SK-N-SH treated with all-trans-retinoic acid at 6 μM for 48 hours (cell line): ENCODE measurements around the gene FAM222B.

Source experiments
- ATAC-seq: fragments of 200-7000 bp; cut with Tn5 transposase; 3 replicates; pipeline ENCODE4 v1.9.1; 2020; ENCODE audit warnings: mild to moderate bottlenecking, moderate library complexity
- ARNTL ChIP-seq: fragments of 450-650 bp; formaldehyde crosslinking; IDR thresholded peaks from 2 replicates; pipeline ENCODE4 v1.5.0; 2020; ENCODE audit warnings: low read depth, mild to moderate bottlenecking, moderate library complexity, borderline replicate concordance
- BACH2 ChIP-seq: fragments of 250-450 bp; sonication (Bioruptor Pico); IDR thresholded peaks from 2 replicates; pipeline ENCODE4 v1.9.0; 2021; ENCODE audit warnings: mild to moderate bottlenecking, borderline replicate concordance
- CSDC2 ChIP-seq: fragments of 250-450 bp; sonication (Bioruptor Pico); IDR thresholded peaks from 2 replicates; pipeline ENCODE4 v1.5.0; 2020; ENCODE audit warnings: mild to moderate bottlenecking, moderate library complexity
- ESRRG ChIP-seq: fragments of 250-450 bp; sonication (Bioruptor Pico); IDR thresholded peaks from 2 replicates; pipeline ENCODE4 v1.6.1; 2021; ENCODE audit warnings: mild to moderate bottlenecking
- GLIS3 ChIP-seq: fragments of 250-450 bp; sonication (Bioruptor Pico); IDR thresholded peaks from 2 replicates; pipeline ENCODE4 v1.5.0; 2020; ENCODE audit warnings: mild to moderate bottlenecking, moderate library complexity
- ISL1 ChIP-seq: fragments of 250-450 bp; sonication (Bioruptor Pico); IDR thresholded peaks from 2 replicates; pipeline ENCODE4 v2.1.2; 2022; ENCODE audit warnings: mild to moderate bottlenecking, moderate library complexity
- RARB ChIP-seq: fragments of 250-450 bp; sonication (Bioruptor Pico); IDR thresholded peaks from 2 replicates; pipeline ENCODE4 v1.8.0; 2021; ENCODE audit warnings: mild to moderate bottlenecking, moderate library complexity
- SNAI2 ChIP-seq: fragments of 250-450 bp; sonication (Bioruptor Pico); IDR thresholded peaks from 2 replicates; pipeline ENCODE4 v1.5.0; 2020; ENCODE audit warnings: mild to moderate bottlenecking, moderate library complexity
- TCF4 ChIP-seq: fragments of 250-450 bp; sonication (Bioruptor Pico); IDR thresholded peaks from 2 replicates; pipeline ENCODE4 v1.8.0; 2021; ENCODE audit warnings: mild to moderate bottlenecking, moderate library complexity, borderline replicate concordance
- ZC3H10 ChIP-seq: fragments of 250-450 bp; sonication (Bioruptor Pico); IDR thresholded peaks from 2 replicates; pipeline ENCODE4 v1.5.1; 2021; ENCODE audit warnings: mild to moderate bottlenecking, moderate library complexity
- ZFP3 ChIP-seq: fragments of 250-450 bp; sonication (Bioruptor Pico); IDR thresholded peaks from 2 replicates; pipeline ENCODE4 v1.5.0; 2020; ENCODE audit warnings: mild to moderate bottlenecking, moderate library complexity
- ZNF565 ChIP-seq: fragments of 450-650 bp; formaldehyde crosslinking; conservative IDR thresholded peaks from 2 replicates; pipeline ENCODE4 v1.5.0; 2020; ENCODE audit warnings: low read depth, mild to moderate bottlenecking, moderate library complexity
- ZNF70 ChIP-seq: fragments of 450-650 bp; formaldehyde crosslinking; IDR thresholded peaks from 2 replicates; pipeline ENCODE4 v1.5.0; 2020; ENCODE audit warnings: mild to moderate bottlenecking, moderate library complexity
- TF ChIP-seq, protein P1 (sequence below): fragments of 250-450 bp; sonication (Bioruptor Pico); IDR thresholded peaks from 2 replicates; pipeline ENCODE4 v1.8.0; 2021; ENCODE audit warnings: low read depth, mild to moderate bottlenecking, moderate library complexity, borderline replicate concordance
- TF ChIP-seq, protein P2 (sequence below): fragments of 250-450 bp; sonication (Bioruptor Pico); IDR thresholded peaks from 2 replicates; pipeline ENCODE4 v1.5.1; 2021; ENCODE audit warnings: mild to moderate bottlenecking, moderate library complexity
- TF ChIP-seq, protein P3 (sequence below): fragments of 250-450 bp; sonication (Bioruptor Pico); IDR thresholded peaks from 2 replicates; pipeline ENCODE4 v1.8.0; 2020; ENCODE audit warnings: mild to moderate bottlenecking, moderate library complexity, borderline replicate concordance
- TF ChIP-seq, protein P4 (sequence below): fragments of 250-450 bp; sonication (Bioruptor Pico); IDR thresholded peaks from 2 replicates; pipeline ENCODE4 v1.5.0; 2020; ENCODE audit warnings: mild to moderate bottlenecking, moderate library complexity

The FAM222B gene

DNA sequence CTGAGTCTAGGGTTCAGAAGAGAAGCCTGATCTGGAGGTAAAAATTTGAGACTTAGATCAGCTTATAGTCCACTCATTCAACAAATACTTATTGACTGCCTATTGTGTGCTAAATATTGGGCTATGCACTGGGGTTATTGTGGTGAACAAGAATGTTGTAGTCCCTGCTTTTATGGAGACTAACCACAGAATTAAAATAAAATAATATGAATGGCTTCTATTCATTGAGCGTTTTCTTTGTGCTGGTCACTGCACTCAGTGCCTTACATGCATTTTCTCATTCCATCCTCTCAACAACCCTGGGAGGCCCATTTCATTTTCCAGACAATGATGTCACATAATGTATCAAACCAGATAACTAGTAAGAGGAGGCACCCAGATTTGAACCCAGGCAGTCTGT, 109.2 kb downstream of the FAM222B start:
- TF ChIP-seq, protein P1, sequence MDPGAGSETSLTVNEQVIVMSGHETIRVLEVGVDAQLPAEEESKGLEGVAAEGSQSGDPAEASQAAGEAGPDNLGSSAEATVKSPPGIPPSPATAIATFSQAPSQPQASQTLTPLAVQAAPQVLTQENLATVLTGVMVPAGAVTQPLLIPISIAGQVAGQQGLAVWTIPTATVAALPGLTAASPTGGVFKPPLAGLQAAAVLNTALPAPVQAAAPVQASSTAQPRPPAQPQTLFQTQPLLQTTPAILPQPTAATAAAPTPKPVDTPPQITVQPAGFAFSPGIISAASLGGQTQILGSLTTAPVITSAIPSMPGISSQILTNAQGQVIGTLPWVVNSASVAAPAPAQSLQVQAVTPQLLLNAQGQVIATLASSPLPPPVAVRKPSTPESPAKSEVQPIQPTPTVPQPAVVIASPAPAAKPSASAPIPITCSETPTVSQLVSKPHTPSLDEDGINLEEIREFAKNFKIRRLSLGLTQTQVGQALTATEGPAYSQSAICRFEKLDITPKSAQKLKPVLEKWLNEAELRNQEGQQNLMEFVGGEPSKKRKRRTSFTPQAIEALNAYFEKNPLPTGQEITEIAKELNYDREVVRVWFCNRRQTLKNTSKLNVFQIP = no peak
- TF ChIP-seq ZNF70 (CRISPR knock-in tag) = no peak
- TF ChIP-seq ZFP3 = no peak
- TF ChIP-seq, protein P2, sequence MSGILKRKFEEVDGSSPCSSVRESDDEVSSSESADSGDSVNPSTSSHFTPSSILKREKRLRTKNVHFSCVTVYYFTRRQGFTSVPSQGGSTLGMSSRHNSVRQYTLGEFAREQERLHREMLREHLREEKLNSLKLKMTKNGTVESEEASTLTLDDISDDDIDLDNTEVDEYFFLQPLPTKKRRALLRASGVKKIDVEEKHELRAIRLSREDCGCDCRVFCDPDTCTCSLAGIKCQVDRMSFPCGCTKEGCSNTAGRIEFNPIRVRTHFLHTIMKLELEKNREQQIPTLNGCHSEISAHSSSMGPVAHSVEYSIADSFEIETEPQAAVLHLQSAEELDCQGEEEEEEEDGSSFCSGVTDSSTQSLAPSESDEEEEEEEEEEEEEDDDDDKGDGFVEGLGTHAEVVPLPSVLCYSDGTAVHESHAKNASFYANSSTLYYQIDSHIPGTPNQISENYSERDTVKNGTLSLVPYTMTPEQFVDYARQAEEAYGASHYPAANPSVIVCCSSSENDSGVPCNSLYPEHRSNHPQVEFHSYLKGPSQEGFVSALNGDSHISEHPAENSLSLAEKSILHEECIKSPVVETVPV = no peak
- TF ChIP-seq SNAI2 = no peak
- TF ChIP-seq, protein P3, sequence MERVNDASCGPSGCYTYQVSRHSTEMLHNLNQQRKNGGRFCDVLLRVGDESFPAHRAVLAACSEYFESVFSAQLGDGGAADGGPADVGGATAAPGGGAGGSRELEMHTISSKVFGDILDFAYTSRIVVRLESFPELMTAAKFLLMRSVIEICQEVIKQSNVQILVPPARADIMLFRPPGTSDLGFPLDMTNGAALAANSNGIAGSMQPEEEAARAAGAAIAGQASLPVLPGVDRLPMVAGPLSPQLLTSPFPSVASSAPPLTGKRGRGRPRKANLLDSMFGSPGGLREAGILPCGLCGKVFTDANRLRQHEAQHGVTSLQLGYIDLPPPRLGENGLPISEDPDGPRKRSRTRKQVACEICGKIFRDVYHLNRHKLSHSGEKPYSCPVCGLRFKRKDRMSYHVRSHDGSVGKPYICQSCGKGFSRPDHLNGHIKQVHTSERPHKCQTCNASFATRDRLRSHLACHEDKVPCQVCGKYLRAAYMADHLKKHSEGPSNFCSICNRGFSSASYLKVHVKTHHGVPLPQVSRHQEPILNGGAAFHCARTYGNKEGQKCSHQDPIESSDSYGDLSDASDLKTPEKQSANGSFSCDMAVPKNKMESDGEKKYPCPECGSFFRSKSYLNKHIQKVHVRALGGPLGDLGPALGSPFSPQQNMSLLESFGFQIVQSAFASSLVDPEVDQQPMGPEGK (CRISPR knock-in tag) = no peak
- TF ChIP-seq, all 23 proteins: peak for 0
- ATAC-seq = no peak

DNA sequence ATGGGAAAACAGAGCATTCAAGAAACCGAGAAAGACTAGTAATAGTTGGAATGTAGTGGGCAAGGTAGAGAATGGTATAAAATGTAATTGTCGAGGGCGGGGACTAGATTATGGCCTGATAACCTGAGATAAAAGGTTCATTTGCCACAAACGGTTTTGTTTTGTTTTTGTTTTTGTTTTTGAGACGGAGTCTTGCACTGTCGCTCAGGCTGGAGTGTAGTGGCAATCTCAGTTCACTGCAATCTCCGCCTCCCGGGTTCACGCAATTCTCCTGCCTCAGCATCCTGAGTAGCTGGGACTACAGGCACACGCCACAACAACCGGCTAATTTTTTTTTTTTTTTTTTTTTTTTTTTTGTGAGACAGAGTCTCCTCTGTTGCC, 112.7 kb downstream of the FAM222B start:
- TF ChIP-seq CSDC2 (CRISPR knock-in tag) = no peak
- TF ChIP-seq TCF4 (CRISPR knock-in tag) = no peak
- TF ChIP-seq ESRRG (CRISPR knock-in tag) = no peak
- no peak for TF ChIP-seq ARNTL
- no peak for TF ChIP-seq ZNF70 (CRISPR knock-in tag)
- no peak for ATAC-seq

DNA sequence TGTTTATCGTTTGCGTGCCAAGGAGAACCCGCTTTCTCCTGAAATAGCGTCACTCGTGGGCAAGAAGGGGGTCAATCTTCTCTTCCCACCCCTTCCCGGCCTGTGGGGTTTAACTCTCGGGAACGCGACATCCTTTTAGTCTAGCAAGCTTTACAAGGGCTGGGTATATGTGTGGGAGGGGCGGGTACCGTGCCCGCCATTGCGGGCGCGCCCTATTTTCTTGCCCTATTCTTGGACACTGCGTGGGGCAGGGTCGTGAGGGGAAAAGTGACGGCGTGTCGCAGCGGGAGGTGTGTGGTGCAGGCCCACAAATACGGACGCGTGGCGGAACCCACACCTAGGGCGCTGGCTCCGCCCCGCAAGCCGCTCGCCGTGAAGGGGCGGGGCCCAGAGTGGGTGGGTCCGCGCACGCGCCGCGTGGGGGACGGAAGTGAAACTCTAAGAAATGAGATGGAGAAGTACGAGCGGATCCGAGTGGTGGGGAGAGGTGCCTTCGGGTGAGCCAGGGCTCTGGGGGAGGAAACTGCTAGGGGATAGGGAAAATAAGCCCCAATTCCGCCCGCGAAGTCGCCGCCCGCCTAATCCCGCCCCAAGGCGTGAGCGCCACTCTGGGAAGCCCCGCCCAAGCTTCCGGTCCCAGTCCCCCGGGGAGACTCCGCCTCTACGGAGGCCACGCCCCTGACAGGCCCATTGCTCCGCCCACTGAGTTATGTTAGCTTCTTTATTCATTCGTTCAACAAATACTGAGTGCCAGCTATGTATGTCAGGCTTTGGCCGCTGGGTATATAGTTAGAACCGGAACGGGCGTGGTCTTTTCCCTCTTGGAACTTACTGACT, 114.0 kb downstream of the FAM222B start, which contains the start of gene NEK8:
TSS of gene NEK8 (plus strand) at position 425 of the 837 bp plus-strand sequence. CDS start at position 451, 26 bp downstream.
- TF ChIP-seq ISL1 (CRISPR knock-in tag) (no peak), BACH2 (no peak), TCF4 (CRISPR knock-in tag) (no peak), RARB (CRISPR knock-in tag) (no peak), ZC3H10 (CRISPR knock-in tag) (no peak)
- ATAC-seq = peak; percentile 43

DNA sequence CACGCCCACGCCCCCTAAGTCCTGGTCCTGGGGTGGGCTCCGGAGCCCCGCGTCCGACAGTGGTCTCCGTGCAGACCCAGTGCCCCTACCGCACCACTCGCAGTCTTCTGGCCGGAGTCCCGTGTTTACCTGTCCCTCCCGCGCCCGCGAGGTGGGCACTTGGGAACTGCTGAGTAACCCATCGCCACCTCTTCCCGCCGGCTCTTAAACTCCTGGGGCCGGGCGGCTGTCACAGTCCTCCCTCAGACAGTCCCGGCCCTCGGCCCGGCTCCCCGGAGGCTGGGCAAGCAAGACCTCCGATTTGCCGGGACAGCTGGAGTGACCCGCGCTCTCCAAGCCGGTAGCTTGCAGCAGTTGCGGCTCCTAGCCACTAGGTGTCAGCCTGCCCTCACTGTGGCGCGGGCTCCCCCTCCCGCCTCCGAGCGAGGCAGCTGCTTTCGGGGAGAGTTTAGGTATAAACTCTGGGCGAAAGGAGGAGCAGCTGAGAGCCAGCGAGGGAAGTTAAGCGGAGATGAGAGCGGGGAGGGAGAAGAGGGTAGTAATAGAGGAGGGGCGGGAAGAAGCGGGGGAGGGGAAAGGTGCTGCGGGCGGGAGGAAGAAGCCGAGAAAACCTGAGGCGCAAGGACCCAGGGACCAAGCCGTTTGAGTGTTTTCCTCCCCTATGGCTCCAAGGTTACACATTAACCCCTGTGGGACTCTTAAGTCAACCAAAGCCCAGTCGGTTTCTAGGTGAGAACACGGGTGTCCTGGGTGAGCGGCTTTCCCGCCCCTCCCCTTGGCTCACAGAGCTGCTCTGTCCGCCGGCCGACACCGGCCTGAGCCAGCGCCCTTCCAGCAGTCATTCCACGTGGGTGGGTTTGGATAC, 115.7 kb downstream of the FAM222B start:
- no peak for TF ChIP-seq ESRRG (CRISPR knock-in tag)
- TF ChIP-seq ISL1 (CRISPR knock-in tag) = no peak
- TF ChIP-seq SNAI2 = no peak
- peak; percentile 82 for TF ChIP-seq ZNF70 (CRISPR knock-in tag)
- TF ChIP-seq ZNF565 (CRISPR knock-in tag) = no peak
- TF ChIP-seq ARNTL = no peak
- ATAC-seq = peak; percentile 69

DNA sequence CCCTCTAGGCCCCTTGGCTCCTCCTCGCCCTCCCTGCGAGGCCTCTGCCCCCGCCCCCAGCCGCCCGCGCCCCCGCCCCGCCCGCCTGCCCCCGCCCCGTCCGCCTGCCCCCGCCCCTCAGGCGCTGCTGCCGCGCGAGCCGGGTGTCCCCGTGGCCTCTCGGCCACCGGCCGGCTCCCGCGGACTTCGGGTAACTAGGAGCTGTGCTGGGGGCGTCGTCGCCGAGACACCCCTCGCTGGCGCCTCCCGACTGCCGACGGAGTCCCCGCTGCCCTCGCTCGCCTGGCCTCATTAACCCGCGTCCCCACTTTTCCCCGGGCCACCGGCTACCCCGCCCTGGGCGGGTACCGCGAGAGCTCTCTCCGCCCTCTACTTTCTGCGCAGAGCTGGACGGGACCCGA, 116.4 kb downstream of the FAM222B start, which contains the start of gene TLCD1:
TSS of gene TLCD1 (minus strand) at position 8 of the 401 bp plus-strand sequence. CDS start 136 bp downstream, outside the sequence.
- ATAC-seq = peak; percentile 54
- TF ChIP-seq, protein P4, sequence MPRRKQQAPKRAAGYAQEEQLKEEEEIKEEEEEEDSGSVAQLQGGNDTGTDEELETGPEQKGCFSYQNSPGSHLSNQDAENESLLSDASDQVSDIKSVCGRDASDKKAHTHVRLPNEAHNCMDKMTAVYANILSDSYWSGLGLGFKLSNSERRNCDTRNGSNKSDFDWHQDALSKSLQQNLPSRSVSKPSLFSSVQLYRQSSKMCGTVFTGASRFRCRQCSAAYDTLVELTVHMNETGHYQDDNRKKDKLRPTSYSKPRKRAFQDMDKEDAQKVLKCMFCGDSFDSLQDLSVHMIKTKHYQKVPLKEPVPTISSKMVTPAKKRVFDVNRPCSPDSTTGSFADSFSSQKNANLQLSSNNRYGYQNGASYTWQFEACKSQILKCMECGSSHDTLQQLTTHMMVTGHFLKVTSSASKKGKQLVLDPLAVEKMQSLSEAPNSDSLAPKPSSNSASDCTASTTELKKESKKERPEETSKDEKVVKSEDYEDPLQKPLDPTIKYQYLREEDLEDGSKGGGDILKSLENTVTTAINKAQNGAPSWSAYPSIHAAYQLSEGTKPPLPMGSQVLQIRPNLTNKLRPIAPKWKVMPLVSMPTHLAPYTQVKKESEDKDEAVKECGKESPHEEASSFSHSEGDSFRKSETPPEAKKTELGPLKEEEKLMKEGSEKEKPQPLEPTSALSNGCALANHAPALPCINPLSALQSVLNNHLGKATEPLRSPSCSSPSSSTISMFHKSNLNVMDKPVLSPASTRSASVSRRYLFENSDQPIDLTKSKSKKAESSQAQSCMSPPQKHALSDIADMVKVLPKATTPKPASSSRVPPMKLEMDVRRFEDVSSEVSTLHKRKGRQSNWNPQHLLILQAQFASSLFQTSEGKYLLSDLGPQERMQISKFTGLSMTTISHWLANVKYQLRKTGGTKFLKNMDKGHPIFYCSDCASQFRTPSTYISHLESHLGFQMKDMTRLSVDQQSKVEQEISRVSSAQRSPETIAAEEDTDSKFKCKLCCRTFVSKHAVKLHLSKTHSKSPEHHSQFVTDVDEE (CRISPR knock-in tag) = no peak
- TF ChIP-seq GLIS3 = no peak
